Adrenal gland (tissue), 5 donors: ENCODE measurements around the gene SLC19A1.

Experiments used
- CTCF ChIP-seq, 6 experiments: fragments of 450-650 bp in 4 of 6; fragments of 200-600 bp in 2 of 6; sonication (generic) in 1 of 6; IDR thresholded peaks; 1 replicate in 5 of 6; 2 replicates in 1 of 6; pipeline versions ENCODE4 v1.5.1 to v1.8.0; 2016 to 2021; ENCODE audit warnings: antibody characterized with exemption in 6 of 6, mild to moderate bottlenecking in 2 of 6, moderate library complexity in 1 of 6
- POLR2A ChIP-seq, 2 donors: fragments of 450-650 bp; IDR thresholded peaks; one replicate each; pipeline ENCODE4 v1.6.1; 2017; ENCODE audit warnings: antibody characterized with exemption in 2 of 2, mild to moderate bottlenecking in 2 of 2, moderate library complexity in 1 of 2
- donor health status: DM: no; HTN: no; CAD: no.

GRCh38 chr21:45506241-45506817 lies 35.9 kb downstream of the SLC19A1 start:
- TF ChIP-seq CTCF (IDR thresholded peaks at IDR 0.05) (no peak), POLR2A (IDR thresholded peaks at IDR 0.05) (no peak)
